GM19463 (cell line): ENCODE data around the gene SELL.
"Not testable (repeated sequence)": the region's sequence is repeated elsewhere in the genome, so short reads cannot be mapped to it uniquely, and the experiment has no call there.

ENCODE experiments used
- ATAC-seq: cut with Tn5 transposase; IDR thresholded peaks from one replicate; pipeline ENCODE4 v1.9.1; 2021; ENCODE audit warnings: mild to moderate bottlenecking, moderate library complexity; ENCODE audit not compliant: unreplicated experiment

The SELL gene

DNA sequence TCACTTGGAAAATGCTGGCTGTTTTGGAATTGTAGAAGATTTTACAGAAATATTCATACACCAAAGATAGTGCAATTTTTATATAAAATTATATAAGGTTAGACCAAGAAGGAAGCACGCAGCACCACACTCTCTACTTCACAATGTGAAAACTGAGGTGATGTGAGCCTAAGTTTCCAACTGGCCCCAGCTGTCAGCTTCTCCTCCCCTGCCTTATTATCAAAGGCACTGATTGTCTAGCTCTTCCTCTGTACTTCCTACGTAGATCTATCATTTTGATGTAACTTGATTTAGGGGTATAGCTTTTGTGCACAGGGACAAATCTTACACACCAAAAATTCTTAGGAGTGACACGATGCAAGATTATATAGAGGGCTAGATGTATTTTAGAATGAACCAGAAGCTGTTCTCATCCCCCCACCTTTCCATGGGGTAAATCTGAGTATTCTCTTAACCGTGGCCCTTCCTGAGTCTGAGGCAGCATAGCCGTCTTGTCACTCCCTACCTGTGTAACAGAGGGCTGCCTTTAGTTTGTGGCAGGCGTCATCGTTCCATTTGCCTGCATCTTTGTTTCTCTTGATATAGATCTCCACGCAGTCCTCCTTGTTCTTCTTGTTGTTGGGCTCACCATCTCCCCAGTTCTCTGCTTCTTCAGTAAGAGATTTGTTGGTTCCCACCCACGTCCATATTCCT, 3.4 kb downstream of the SELL start:
- ATAC-seq, result no peak

DNA sequence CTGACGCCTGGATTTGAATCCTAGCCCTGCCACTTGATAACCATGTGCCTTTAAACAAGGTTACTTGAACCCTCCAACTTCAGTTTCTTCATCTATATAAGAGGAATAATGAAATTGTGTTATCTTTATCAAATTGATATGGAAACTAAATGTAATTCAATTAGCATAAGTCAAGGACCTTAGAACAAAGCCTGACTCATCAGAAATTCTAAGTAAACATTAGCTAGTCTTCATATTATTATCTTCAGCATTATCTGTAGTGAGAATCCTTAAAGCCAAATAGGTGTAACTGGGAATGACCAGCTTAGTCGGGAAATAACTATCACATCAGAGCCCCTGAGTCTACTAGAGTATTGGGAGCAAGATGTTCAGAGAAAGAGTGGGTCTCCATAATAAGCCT, 6.6 kb downstream of the SELL start:
- ATAC-seq, result no peak

DNA sequence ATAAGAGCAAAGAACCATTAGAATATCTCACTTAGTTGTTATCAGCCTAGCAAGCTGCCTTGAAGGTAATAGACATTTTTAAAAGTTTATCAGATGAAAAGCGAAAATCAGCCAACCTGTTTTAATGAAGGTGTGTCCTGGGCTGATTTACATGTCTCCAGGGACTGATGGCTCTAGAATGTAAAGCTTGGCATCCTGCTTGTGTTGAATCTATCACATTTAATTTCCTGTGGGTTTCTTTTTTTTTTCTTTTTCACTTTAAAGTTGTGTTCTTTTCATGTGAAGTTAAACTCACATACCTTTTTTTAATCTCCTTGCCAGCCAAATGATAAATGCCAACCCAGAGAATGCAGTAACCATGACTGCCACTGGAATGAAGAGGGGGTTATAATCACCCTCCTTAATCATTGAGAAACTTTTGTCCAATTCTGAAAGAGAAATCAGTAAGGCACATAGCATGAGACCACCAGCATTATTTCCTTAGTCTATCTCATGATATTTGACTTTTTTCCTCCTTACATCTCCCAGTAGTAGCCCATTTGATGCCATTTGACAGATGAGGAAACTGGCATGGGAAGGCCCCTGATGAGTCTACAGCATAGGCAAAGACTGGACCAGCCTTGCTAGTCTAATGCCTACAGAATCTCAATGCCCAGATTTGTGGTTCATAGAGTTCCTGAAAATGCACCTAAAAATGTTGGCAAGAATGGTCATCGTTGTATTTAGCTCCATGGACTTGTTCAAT, 10.0 kb downstream of the SELL start:
- ATAC-seq, result no peak

GRCh38 chr1:169699707-169700106, 11.7 kb downstream of the SELL start:
- no peak for ATAC-seq

DNA sequence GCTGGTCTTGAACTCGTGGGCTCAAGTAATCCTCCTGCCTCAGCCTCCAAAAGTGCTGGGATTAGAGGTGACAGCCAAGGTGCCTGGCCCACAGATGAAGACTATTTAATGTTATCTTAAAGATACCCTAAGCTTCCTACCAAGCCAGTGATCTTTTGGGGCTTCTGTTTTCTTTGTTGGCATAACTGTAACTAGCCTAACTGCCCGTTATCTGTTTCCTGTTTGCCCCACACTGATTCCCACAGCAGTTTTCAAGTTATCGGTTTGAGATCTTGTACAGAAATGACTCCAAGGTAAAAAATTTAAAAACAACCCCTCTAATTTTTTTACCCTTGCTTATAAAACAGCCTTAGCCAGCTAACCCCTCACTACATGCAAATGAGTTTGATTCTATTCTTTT, 12.4 kb downstream of the SELL start:
- ATAC-seq, result no peak

GRCh38 chr1:169697755-169698154, 13.7 kb downstream of the SELL start:
- peak; percentile 34 for ATAC-seq

GRCh38 chr1:169696273-169697100, 14.9 kb downstream of the SELL start:
- ATAC-seq, result peak; percentile 25

GRCh38 chr1:169694304-169695075, 16.9 kb downstream of the SELL start:
- no peak for ATAC-seq

DNA sequence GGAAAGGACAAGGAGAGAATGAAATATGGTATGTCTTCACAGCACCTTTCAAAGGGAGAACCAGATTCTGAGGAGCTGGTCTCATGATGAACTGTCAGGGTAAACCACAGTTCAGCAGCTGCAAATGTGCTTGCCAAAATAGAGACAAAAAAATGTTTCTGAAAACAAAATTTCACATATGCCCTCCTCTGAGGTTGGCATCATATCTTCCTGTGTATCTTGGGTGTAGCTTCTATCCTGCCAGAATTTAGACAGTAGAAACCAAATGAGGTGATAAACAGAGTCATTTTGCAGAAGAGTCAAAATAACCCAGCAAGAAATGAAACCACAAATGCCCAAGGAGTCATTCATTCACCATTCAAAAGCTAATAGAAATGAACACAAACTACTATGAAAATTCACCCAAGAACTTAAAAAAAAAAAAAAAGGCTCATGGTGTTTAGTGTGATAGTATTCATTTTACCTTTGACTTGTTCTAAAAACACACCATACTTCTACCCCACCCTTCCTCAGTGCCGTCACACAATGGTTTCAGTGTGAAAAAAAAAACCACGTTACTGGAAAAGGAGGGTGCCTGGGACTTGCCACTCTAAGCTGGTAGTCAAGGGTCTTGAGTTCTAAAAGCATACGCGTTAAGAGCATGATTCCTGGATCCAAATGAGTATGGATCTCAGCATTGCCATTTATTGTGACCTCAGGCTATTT, 18.5 kb downstream of the SELL start:
- peak; percentile 45 for ATAC-seq

- no peak for ATAC-seq
These were observed 20.9 kb downstream of the SELL start for GRCh38 chr1:169690489-169690888.

DNA sequence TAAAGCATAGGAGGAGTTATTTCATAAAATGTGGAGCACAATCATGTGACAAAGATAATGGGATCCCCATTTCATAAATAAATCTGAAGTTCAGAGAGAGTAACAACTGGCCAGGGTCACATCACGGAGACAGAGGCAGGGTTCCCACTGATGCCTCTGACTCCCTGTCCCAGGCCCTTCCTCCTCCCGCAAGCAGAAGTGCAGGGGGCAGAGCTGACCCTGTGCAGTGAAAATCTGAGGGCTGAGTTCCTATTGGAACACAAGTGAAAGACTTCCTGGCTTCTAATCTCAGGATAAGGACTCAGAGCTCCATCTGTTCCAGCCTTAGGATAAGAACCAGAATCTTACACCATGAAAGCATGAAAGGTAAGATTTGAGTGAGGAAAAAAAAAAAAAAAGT, 22.0 kb downstream of the SELL start:
- ATAC-seq, result no peak

- ATAC-seq, result not testable (repeated sequence)
These were observed 23.0 kb downstream of the SELL start for GRCh38 chr1:169688377-169688776.

DNA sequence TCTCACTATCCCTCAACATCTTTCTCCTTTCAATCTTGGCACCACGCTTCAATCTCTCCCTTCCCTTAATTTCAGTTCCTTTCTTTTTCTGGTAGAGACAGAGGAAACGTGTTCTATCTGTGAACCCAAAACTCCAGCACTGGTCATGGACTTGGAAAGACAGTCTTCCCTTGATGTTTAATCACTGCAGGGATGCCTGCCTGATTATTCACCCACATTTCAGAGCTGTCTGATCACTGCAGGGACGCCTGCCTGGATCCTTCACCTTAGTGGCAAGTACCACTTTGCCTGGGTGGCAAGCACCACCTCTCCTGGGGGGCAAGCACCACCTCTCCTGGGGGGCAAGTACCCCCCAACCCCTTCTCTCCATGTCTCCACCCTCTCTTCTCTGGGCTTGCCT, 27.8 kb downstream of the SELL start:
- no peak for ATAC-seq

GRCh38 chr1:169683168-169683567, 28.3 kb downstream of the SELL start:
- not testable (repeated sequence) for ATAC-seq

- no peak for ATAC-seq
These were observed 29.3 kb downstream of the SELL start for GRCh38 chr1:169682071-169682470.

DNA sequence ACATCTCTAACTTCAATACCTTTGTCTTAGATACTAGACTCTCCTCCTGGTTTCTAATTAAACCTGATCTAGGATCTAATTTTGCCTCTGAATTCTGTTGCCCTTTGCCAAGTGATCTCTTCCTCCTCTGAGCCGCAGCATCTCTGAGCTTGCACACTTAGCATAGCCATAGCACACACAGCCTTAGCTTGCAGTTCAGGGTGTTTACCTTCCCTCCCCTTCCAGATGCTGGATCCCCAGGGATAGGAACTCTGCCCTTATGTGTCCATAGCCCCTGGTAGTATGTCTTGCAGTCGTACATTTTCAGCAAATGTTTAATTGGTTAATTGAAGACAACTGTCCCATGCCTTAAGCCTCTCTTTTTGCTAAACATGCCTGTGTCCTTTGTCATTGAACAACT, 30.3 kb downstream of the SELL start:
- peak; percentile 9 for ATAC-seq

DNA sequence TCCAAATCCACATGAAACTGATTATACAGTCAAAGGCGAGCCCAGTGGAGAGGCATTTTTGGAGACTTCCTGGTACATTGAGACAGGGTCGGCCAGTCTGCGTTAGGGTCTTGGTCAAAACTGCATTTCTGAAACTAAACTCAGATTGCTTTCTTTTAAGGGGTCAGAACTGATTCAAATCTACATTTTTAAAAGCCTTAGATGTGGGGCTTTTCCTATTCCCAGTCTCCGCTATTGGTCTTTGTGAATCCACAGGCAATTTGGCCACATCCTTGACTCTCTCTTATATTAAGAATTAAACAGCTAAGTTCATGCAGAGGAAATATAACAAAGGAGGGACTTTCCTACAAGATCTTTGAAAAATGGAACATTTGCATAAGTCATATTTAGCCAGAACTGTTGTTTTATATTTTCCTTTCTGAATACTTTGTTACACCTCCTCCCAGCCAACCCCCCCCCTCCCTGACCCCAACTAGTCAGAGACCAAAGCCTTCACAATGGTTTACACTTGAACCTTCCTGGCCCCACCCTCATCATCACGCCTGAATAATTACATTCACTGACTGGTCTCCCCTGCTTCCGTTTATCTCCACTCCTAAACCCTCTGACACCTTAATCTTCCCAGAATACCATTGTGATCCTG, 30.9 kb downstream of the SELL start:
- ATAC-seq, result peak; percentile 62

GRCh38 chr1:169679692-169680091, 31.7 kb downstream of the SELL start:
- no peak for ATAC-seq

- no peak for ATAC-seq
These were observed 35.4 kb downstream of the SELL start for GRCh38 chr1:169676001-169676400.

DNA sequence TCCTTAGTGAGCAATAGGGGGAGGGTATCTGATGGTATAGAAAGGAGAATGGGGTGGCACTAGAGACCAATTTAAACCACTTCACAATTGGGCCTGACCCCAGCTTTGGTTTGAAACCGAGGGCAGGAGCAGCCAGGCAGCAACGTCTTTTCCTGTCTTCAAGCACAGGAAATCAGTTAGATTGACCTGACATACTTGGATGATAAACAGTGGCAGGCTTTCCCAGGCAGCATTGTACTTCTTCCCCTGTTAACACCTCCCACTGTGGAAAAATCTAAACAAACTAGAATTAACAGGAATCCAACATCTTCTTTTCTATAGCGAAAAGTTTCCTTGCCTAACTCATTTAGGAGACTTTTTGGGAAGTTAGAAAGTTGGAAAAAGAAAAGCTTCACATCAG, 40.6 kb downstream of the SELL start:
- no peak for ATAC-seq
